Loucy (cell line): ENCODE measurements around the gene DNM3.

ENCODE experiments used
- H2AFZ ChIP-seq: fragments of 200-600 bp; sonication (generic); 2 replicates; pipeline ENCODE4 v1.6.0; 2016; ENCODE audit warnings: antibody characterized with exemption, mild to moderate bottlenecking, low read length, moderate library complexity
- H3F3A ChIP-seq: fragments of 200-600 bp; 2 replicates; pipeline ENCODE4 v1.6.0; 2016; ENCODE audit warnings: antibody characterized with exemption, low read depth, mild to moderate bottlenecking
- H3K27me3 ChIP-seq: fragments of 200-600 bp; sonication (generic); 2 replicates; pipeline ENCODE4 v1.6.1; 2014; ENCODE audit warnings: low read length, mild to moderate bottlenecking; ENCODE audit not compliant: insufficient read depth, poor library complexity, severe bottlenecking
- H3K36me3 ChIP-seq: fragments of 200-600 bp; sonication (generic); 2 replicates; pipeline ENCODE4 v1.6.1; 2016; ENCODE audit warnings: low read length; ENCODE audit not compliant: insufficient read depth
- H3K4me1 ChIP-seq: fragments of 200-600 bp; sonication (generic); 2 replicates; pipeline ENCODE4 v1.5.1; 2014; ENCODE audit warnings: low read length, mild to moderate bottlenecking; ENCODE audit not compliant: insufficient read depth, poor library complexity, severe bottlenecking
- H3K4me2 ChIP-seq: fragments of 200-600 bp; sonication (generic); 2 replicates; pipeline ENCODE4 v1.6.0; 2014; ENCODE audit warnings: antibody characterized with exemption, low read length, low read depth, mild to moderate bottlenecking; ENCODE audit not compliant: poor library complexity, severe bottlenecking
- H3K4me3 ChIP-seq: fragments of 200-600 bp; sonication (generic); 2 replicates; pipeline ENCODE4 v1.5.1; 2014; ENCODE audit warnings: low read length, mild to moderate bottlenecking, mixed read lengths; ENCODE audit not compliant: poor library complexity, severe bottlenecking
- H3K79me2 ChIP-seq: fragments of 200-600 bp; sonication (generic); 2 replicates; pipeline ENCODE4 v1.6.1; 2014; ENCODE audit warnings: low read length; ENCODE audit not compliant: insufficient read depth
- H3K9ac ChIP-seq: fragments of 200-600 bp; sonication (generic); 2 replicates; pipeline ENCODE4 v1.6.0; 2014; ENCODE audit warnings: mild to moderate bottlenecking, low read depth, low read length, moderate library complexity; ENCODE audit not compliant: poor library complexity, severe bottlenecking
- H3K9me2 ChIP-seq: fragments of 200-600 bp; sonication (generic); replicated peaks from 2 replicates; pipeline ENCODE4 v1.6.1; 2016; ENCODE audit warnings: low read depth, low read length, mixed read lengths
- H3K9me3 ChIP-seq: fragments of 200-600 bp; sonication (generic); 2 replicates; pipeline ENCODE4 v1.6.1; 2014; ENCODE audit warnings: mild to moderate bottlenecking, antibody characterized with exemption, low read length, low read depth; ENCODE audit not compliant: insufficient read depth
- H4K20me1 ChIP-seq: fragments of 200-600 bp; sonication (generic); 2 replicates; pipeline ENCODE4 v1.6.0; 2014; ENCODE audit warnings: antibody characterized with exemption, low read length, mild to moderate bottlenecking; ENCODE audit not compliant: insufficient read depth, poor library complexity, severe bottlenecking
- CTCF ChIP-seq: fragments of 200-600 bp; sonication (generic); conservative IDR thresholded peaks from 2 replicates; pipeline ENCODE4 v1.5.1; 2014; ENCODE audit warnings: mild to moderate bottlenecking, antibody characterized with exemption, low read length
- EZH2phosphoT487 ChIP-seq: fragments of 200-600 bp; IDR thresholded peaks from 2 replicates; pipeline ENCODE4 v1.6.1; 2018; ENCODE audit warnings: antibody characterized with exemption, mild to moderate bottlenecking, moderate library complexity, borderline replicate concordance

Gene DNM3

GRCh38 chr1:172344444-172344843 lies 503.1 kb downstream of the DNM3 start:
- H2AFZ ChIP-seq = peak overlapping the region; percentile 48; the same call in 1 of the 2 replicates
- peaks cover 20% of the 10 kb centered on the region for H3K4me1 ChIP-seq
- H3K79me2 ChIP-seq = no peaks in the 10 kb centered on the region
- peaks cover 7% of the 10 kb centered on the region for H3K9me3 ChIP-seq
- H3K36me3 ChIP-seq = no peaks in the 10 kb centered on the region
- no peak overlapping the region for H3K9ac ChIP-seq
- no peak overlapping the region for H3K4me2 ChIP-seq
- no peaks in the 10 kb centered on the region for H3K27me3 ChIP-seq
- H4K20me1 ChIP-seq = no peaks in the 10 kb centered on the region
- no peak overlapping the region for H3K4me3 ChIP-seq
- no peaks in the 10 kb centered on the region for H3F3A ChIP-seq
- no peak for TF ChIP-seq CTCF
- no peak for TF ChIP-seq EZH2phosphoT487
- no peaks in the 10 kb centered on the region for H3K9me2 ChIP-seq

GRCh38 chr1:172345077-172345476 lies 503.8 kb downstream of the DNM3 start:
- Histone ChIP-seq H3K9ac (no peak overlapping the region), H3K4me3 (no peak overlapping the region), H3K9me3 (peaks cover 7% of the 10 kb centered on the region), H3K4me2 (no peak overlapping the region), H3K4me1 (peaks cover 20% of the 10 kb centered on the region), H3K9me2 (no peaks in the 10 kb centered on the region), H3K36me3 (no peaks in the 10 kb centered on the region), H3K27me3 (no peaks in the 10 kb centered on the region), H2AFZ (peak overlapping the region; percentile 1; the same call in 1 of the 2 replicates), H4K20me1 (no peaks in the 10 kb centered on the region), H3K79me2 (no peaks in the 10 kb centered on the region), H3F3A (no peaks in the 10 kb centered on the region)
- no peak for TF ChIP-seq CTCF
- TF ChIP-seq EZH2phosphoT487 = no peak

DNA sequence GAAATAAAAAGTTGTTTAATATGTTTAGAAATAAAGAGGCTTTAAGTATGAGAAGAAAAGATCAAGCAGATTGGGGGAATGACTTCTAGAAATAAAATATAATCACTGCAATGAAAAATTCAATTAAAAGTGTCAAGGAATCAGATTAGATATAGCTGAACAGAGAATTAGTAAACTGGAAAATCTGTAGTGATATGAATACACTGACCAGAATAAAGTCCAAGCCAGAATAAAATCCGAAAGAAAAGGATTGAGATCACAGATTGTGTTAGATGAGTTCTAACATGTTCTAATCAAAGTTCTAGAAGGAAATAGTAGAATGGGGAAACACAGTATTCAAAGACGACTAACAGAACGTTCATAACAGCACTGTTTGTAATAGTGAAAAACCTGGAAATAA lies 506.1 kb downstream of the DNM3 start:
- H3K36me3 ChIP-seq = no peaks in the 10 kb centered on the region
- peaks cover 34% of the 10 kb centered on the region for H3K4me1 ChIP-seq
- H3F3A ChIP-seq = no peaks in the 10 kb centered on the region
- no peak overlapping the region for H3K9ac ChIP-seq
- H3K4me3 ChIP-seq = no peak overlapping the region
- TF ChIP-seq EZH2phosphoT487 = no peak
- TF ChIP-seq CTCF = no peak
- no peaks in the 10 kb centered on the region for H3K9me2 ChIP-seq
- H3K27me3 ChIP-seq = no peaks in the 10 kb centered on the region
- H4K20me1 ChIP-seq = no peaks in the 10 kb centered on the region
- no peaks in the 10 kb centered on the region for H3K79me2 ChIP-seq
- no peak overlapping the region for H3K4me2 ChIP-seq
- H3K9me3 ChIP-seq = peaks cover 7% of the 10 kb centered on the region
- H2AFZ ChIP-seq = no peak overlapping the region
